GM10266 (cell line): ENCODE data around the gene ARFGAP2.

ENCODE experiments used
- DNase-seq: peaks from one replicate; pipeline ENCODE4 v3.0.0; 2012; ENCODE audit errors: extremely low spot score
- TF ChIP-seq, protein P1 (sequence below): IDR thresholded peaks from 2 replicates; pipeline ENCODE4 v1.5.1; 2012; ENCODE audit warnings: mild to moderate bottlenecking, low read depth; ENCODE audit not compliant: control insufficient read depth, insufficient read depth; ENCODE audit errors: missing control alignments

Gene ARFGAP2

DNA sequence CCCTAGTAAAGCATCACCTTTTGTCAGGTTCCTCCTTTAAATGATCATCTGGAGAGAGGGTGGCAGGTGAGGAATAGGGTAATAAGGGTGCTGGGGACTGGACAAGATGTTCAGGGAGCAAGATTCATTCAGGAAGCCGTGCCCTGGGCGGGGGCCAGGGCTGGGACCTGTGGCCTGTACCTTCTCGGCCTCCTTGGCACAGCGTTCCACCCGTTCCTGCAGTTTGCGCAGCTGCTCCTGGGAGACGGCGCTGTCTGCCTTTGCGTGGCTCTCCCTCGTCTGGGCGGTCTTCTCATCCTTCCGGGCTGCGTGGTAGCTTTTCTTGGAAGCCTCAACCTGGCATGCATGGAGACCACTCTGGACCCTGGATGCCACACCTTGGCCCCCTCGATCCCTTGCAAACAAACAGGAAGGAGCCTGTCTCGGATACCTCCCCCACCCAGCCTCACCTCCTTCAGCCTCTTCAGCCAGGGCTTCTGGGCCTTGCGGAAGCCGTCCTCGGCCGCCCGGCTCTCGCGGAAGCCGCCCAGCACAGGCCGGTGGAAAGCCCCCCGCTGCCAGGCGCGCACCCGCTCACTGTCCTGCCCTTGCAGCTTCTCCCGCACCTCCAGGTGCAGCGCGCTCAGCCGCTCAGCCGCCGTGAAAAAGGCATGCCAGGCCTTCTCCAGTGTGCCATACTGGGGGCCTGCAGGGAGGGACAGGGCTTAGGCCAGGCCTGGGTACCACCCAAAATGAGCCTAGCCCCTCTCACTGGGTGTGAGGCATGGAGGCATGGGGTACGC is 3.5 kb upstream of the ARFGAP2 start:
- TF ChIP-seq, protein P1, sequence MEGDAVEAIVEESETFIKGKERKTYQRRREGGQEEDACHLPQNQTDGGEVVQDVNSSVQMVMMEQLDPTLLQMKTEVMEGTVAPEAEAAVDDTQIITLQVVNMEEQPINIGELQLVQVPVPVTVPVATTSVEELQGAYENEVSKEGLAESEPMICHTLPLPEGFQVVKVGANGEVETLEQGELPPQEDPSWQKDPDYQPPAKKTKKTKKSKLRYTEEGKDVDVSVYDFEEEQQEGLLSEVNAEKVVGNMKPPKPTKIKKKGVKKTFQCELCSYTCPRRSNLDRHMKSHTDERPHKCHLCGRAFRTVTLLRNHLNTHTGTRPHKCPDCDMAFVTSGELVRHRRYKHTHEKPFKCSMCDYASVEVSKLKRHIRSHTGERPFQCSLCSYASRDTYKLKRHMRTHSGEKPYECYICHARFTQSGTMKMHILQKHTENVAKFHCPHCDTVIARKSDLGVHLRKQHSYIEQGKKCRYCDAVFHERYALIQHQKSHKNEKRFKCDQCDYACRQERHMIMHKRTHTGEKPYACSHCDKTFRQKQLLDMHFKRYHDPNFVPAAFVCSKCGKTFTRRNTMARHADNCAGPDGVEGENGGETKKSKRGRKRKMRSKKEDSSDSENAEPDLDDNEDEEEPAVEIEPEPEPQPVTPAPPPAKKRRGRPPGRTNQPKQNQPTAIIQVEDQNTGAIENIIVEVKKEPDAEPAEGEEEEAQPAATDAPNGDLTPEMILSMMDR = no peak
- no peak for DNase-seq

DNA sequence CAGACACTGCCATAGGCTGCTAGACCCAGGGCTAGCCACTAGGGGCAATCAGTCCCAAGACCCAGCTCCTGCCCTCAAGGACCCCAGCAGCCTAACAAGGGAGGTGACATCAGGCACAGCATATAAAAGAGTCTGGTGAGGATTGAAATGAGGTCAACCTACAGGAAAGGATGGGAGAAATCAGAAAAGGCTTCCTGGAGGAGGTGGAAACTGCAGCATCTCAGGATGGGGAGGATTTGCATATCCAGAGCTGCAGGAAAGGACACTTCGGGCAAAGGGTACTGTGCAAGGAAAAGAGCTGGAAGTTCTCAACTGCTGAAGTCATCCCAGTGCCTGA is 2.9 kb upstream of the ARFGAP2 start:
- peak; percentile 80 for DNase-seq
- TF ChIP-seq, protein P1 = peak; percentile 64

DNA sequence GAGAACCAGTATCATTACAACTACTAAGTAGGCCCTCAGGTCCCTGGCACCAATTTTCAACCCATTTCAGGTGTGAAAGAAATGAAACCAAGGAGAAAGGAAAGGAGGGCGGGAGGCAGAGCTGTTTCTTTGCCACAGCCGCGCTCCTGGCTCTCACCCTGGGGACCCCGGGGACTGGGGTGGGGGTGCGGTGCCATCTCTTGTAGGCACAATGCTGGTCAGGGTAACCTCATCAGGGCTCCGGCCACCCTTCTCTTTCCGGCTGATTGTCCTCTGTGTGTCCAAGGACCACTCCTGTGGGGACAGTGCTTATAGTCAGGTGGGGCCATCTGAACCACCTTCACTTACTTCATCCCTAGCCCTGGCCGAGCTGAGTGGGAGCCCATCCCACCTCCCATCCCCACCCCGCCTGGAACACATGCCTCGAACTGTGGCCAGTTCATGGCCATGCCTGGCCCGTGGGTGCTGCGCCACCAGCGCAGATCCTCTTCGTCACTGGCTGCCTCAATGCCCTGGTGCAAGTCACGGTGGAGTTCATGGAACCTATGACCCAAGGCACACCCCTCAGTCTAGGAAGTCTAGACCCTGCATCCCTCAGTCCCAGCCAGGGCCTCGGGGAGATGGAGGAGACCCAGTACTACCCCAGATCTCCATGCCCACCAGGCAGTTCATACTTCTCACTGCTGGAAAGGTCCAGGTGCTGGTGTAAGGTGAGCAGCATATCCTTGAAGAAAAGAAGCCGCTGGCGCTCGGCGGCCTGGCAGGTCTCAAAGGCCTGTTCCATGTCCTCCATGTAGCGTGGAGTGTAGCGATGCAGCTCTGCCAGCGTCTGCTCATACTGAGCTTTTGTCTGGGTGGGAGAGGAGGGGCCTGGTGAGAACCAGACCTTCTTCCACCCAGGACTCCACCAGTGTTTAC is 2.3 kb upstream of the ARFGAP2 start:
- TF ChIP-seq, protein P1 = no peak
- DNase-seq = no peak

DNA sequence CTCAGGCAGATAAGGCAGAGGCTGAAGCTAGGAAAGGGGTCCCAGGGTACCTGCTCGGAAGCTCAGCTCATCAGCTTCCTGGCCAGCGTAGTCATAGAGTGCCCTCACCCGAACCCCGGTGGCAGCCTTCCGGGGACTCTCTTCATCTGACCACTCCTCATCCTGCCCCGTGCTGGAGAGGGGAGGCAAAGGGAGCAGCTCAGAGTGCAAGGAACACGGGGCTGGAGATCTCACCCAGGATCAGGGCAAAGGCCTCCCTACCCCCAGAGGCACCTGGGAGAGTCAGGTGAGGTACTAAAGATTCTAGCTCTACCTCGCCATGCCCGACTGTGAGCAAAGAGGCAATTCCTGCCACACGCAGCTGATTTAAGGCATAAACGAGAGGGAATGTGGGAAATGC is 1.6 kb upstream of the ARFGAP2 start:
- DNase-seq = no peak
- TF ChIP-seq, protein P1 = no peak

DNA sequence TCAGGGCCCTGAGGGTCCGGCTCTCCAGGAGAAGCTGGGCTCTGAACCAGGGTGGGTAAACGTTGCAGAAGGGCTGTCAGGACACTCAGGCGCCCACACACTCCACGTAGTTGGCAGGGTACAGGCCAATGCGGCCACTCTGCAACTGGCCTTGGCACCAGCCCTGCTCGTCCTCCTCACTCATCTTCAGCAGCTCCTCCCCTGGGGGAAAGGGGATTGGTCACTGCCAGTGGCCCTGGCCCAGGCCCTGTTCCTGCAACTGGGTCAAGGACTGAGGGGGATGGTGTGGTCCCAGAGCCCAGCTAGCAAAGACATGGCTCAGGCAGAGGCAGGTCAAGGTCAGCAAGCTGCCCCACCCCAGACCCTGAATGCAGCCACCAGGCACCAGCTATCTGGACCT is 1.2 kb upstream of the ARFGAP2 start:
- no peak for DNase-seq
- TF ChIP-seq, protein P1 = no peak

DNA sequence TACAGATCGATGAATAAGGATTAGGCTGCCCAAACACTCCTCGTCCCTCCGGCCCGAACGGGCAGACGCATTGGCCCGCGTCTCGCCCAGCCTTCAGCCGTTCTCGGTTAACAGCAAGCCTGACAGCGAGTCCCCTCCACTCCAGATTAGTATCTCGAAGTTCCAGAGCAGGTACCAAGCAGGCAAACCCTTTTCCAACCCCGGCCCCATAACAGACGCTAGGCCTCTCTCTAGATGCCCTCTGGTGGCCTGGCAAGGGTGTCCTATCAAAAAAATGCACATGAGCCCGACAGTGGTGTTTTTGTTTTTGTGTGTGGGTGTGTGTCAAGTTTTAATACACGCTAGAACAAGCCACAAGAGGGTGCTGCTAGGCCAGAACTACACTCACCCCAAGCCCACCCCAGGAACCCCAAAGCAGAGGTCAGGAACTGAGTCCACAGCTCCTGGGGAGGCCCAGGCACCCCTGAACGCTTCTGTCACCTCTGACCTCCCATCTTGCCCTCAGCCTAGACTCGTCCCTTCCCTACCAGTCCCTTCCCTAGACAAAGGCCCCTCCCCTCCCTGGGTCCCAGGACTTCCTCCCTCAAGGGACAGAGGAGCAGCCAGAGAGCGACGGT is 658 bp upstream of the ARFGAP2 start:
- TF ChIP-seq, protein P1 = peak; percentile 69
- DNase-seq = peak; percentile 90
